ENCODE results near the gene INS. TPM values are rescaled to one million over a fixed set of nuclear protein-coding genes. Genes with fewer than 3 reads are reported as not detected.

Gene INS
- total RNA-seq, 1 experiment from 2014 or later: not detected

GRCh38 chr11:2208691-2209369, 47.8 kb upstream of the INS start:
- no peaks in the 10 kb centered on the region for H3K9me3 Mint-ChIP-seq
- no peak overlapping the region for H3T11ph ChIP-seq (ENCODE audit: low read length)
- H2BK15ac ChIP-seq (ENCODE audit: low read depth, low read length): no peak overlapping the region
- H3K9ac ChIP-seq (ENCODE audit: extremely low read depth, insufficient read length, low read length): no peak overlapping the region
- no peaks in the 10 kb centered on the region for H4K20me1 ChIP-seq (ENCODE audit: control insufficient read depth, insufficient read depth, insufficient read length)
- no CpG with 5 or more reads among the region's 24 CpGs for WGBS (ENCODE audit: extremely low coverage, insufficient read length, low lambda C conversion rate)
- no peak overlapping the region for H2BK20ac ChIP-seq (ENCODE audit: low read depth, low read length, poor library complexity, severe bottlenecking)
- H3K79me2 ChIP-seq (ENCODE audit: insufficient read depth, low read length): no peaks in the 10 kb centered on the region
- TF ChIP-seq CTCF (conservative IDR thresholded peaks at IDR 0.05): peak; percentile 31; the same call in 1 of the 3 replicates
- H3K4ac ChIP-seq (ENCODE audit: low read depth, low read length): no peak overlapping the region
- H3K27me3 Mint-ChIP-seq (ENCODE audit: low read depth): peaks cover 43% of the 10 kb centered on the region
- DNase-seq: peak; percentile 45
- H3K14ac ChIP-seq (ENCODE audit: insufficient read depth, low read length): no peak overlapping the region
- H4K8ac ChIP-seq (replicated peaks; ENCODE audit: insufficient read length, low read depth, low read length): no peak overlapping the region
- H4K91ac ChIP-seq (ENCODE audit: insufficient read length, low read depth, low read length): no peak overlapping the region
- H3K27me3 ChIP-seq (ENCODE audit: insufficient read depth, low read length): no peaks in the 10 kb centered on the region; the same call in 1 of the 2 replicates
- no peak overlapping the region for H4K5ac ChIP-seq (ENCODE audit: insufficient read length, low read depth, low read length)
- H2BK12ac ChIP-seq (ENCODE audit: insufficient read length, low read depth, low read length): no peak overlapping the region
- no peaks in the 10 kb centered on the region for H3K36me3 Mint-ChIP-seq (ENCODE audit: insufficient read depth in 1 of 3, low read depth in 3 of 3)
- no peak overlapping the region for H2AFZ ChIP-seq (ENCODE audit: low read length)
- H3K4me3 Mint-ChIP-seq: no peak overlapping the region
- H3K56ac ChIP-seq (ENCODE audit: insufficient read length, low read depth, low read length): no peak overlapping the region
- no peak overlapping the region for H2BK120ac ChIP-seq (ENCODE audit: low read depth, low read length, poor library complexity, severe bottlenecking)
- no peaks in the 10 kb centered on the region for H3K79me1 ChIP-seq (ENCODE audit: insufficient read depth, low read depth, low read length, poor library complexity, severe bottlenecking)
- H3K23me2 ChIP-seq (ENCODE audit: insufficient read length, low read depth, low read length, poor library complexity, severe bottlenecking): no peaks in the 10 kb centered on the region
- H3K4me1 ChIP-seq (ENCODE audit: insufficient read depth, low read length): peaks cover 3% of the 10 kb centered on the region; the same call in 1 of the 2 replicates
- no peaks in the 10 kb centered on the region for H3K9me3 ChIP-seq (ENCODE audit: control insufficient read depth, low read depth, low read length)
- H3K27ac ChIP-seq (ENCODE audit: insufficient read length, low read depth, low read length): no peak overlapping the region
- H3K4me2 ChIP-seq (ENCODE audit: insufficient read depth, insufficient read length, low read length): no peak overlapping the region
- H3K4me1 Mint-ChIP-seq: peaks cover 9% of the 10 kb centered on the region in 2 experiments
- no peak overlapping the region for H3K23ac ChIP-seq (ENCODE audit: insufficient read length, low read depth, low read length)
- H3K18ac ChIP-seq (ENCODE audit: insufficient read length, low read depth, low read length): no peak overlapping the region
- H2AK5ac ChIP-seq (ENCODE audit: insufficient read length, low read length): no peak overlapping the region
- no peak overlapping the region; a peak in 1 of 7 replicates for H3K27ac Mint-ChIP-seq
- H2BK5ac ChIP-seq (ENCODE audit: insufficient read length, low read length): no peak overlapping the region

All from H9 (cell line).